ENCODE measurements around the gene FHIT.

The FHIT gene

DNA sequence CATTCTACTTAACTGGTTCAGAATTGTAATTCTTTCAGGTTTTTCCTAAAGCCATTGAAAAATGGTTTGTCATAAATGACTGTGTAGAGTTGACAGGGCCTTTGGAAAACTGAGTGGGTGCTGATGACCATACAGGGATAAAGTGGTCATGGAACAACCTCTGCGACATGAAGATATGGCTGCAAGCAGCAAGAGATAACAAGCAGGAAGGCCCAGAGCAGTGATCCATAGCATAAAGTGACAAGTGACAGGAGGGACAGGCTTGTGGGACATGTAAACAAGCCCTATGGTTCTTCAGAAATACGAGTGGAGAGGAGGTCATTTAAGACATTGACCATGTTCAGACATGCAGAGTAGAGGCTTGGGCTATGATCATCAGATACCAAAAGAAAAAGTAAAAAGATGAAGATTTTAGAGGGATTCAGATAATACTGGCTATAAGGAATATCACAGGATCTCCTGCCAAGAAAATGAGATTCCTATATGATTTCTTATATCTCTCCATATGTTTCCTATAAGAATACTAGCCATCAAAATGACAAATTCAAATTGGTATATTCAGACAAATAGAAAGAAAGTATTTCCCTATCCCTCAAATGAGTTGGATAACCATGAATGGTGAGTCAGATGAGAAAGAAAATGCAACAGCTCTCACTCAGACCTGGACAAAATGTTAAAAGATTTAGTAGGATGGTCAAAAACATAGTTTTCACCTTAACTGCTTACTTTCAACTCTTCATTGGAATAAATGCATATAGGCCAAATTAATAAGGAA lies 1373.8 kb downstream of the FHIT start:
- Histone ChIP-seq H3K9ac (ENCODE audit: low read length in 5 of 5) (no peak overlapping the region), H3K4me3 (ENCODE audit: low read depth in 1 of 5, low read length in 5 of 5) (no peak overlapping the region), H3K27ac (ENCODE audit: low read depth, low read length) (no peak overlapping the region), H3K4me1 (ENCODE audit: control insufficient read depth in 5 of 5, insufficient read depth in 5 of 5, low read length in 5 of 5) (peaks cover 0 to 12% (median 3%) of the 10 kb centered on the region in 5 donors), H3K9me3 (ENCODE audit: control insufficient read depth in 5 of 5, low read length in 5 of 5) (no peaks in the 10 kb centered on the region), H3K27me3 (ENCODE audit: control insufficient read depth in 5 of 5, insufficient read depth in 4 of 5, low read length in 5 of 5) (no peaks in the 10 kb centered on the region), H3K36me3 (ENCODE audit: control insufficient read depth in 5 of 5, insufficient read depth in 5 of 5, low read length in 5 of 5) (no peaks in the 10 kb centered on the region)

DNA sequence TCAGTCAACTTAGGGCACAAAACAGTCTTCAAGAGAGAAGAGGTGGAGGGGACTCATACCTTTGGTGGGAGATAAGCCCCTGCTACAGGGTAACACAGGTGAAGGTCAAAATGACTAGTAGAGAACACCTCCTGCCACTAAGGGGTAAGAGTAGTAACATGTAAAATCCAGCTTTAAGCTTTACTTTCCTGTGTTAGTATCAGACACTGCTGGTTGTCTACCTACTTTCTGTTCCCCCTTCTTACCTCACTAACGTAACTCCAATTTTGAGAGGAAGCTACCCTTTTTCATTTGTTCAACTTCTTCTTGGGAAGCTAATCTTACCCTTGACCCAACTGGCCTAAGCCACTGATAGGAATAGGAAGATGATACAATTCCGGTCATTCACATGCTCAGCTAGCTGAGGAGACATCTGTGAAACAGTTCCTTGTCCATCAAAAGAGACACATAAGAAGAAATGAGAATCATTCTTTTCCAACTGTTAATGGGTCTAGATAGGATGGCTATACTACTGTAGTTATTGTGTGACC lies 1374.7 kb downstream of the FHIT start:
- Histone ChIP-seq H3K27ac (ENCODE audit: low read depth, low read length) (no peak overlapping the region), H3K36me3 (ENCODE audit: control insufficient read depth in 5 of 5, insufficient read depth in 5 of 5, low read length in 5 of 5) (no peaks in the 10 kb centered on the region), H3K9me3 (ENCODE audit: control insufficient read depth in 5 of 5, low read length in 5 of 5) (no peaks in the 10 kb centered on the region), H3K27me3 (ENCODE audit: control insufficient read depth in 5 of 5, insufficient read depth in 4 of 5, low read length in 5 of 5) (no peaks in the 10 kb centered on the region), H3K4me1 (ENCODE audit: control insufficient read depth in 5 of 5, insufficient read depth in 5 of 5, low read length in 5 of 5) (peaks cover 0 to 12% (median 3%) of the 10 kb centered on the region in 5 donors), H3K9ac (ENCODE audit: low read length in 5 of 5) (no peak overlapping the region), H3K4me3 (ENCODE audit: low read depth in 1 of 5, low read length in 5 of 5) (no peak overlapping the region)

DNA sequence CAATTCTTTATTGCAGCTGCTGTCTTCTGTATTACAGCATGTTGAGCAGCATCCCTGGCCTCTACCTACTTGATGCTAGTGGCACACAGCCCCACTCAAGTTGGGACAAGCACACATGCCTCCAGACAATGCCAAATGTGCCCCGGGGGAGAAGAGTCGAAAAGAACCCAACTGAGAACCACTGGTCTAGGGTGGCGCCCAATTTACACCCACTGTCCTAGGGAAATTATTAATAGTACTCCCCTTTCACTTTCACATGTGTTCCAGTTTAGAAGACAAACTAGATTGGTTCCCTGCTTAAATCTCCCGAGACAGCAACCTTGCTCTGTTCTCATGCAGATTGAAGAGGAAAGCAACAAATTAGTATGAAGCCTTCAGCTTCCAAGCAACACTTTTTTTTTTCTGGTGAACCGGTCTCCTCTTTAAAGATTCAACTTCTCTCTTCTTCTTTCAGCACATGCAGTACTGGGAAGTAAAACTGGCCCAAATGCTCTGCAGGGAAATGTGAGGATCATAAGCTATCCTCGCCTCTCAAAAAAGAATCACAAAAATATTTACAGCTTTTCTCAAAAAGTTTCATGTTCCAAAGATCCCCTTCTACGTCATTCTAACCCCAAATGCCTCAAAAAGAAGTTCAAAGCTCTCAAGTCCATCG lies 1377.5 kb downstream of the FHIT start:
- H3K36me3 ChIP-seq (ENCODE audit: control insufficient read depth in 5 of 5, insufficient read depth in 5 of 5, low read length in 5 of 5) = no peaks in the 10 kb centered on the region
- no peaks in the 10 kb centered on the region for H3K9me3 ChIP-seq (ENCODE audit: control insufficient read depth in 5 of 5, low read length in 5 of 5)
- peak overlapping the region in 1 of 5 donors; percentile 3 for H3K4me3 ChIP-seq (ENCODE audit: low read depth in 1 of 5, low read length in 5 of 5)
- no peaks in the 10 kb centered on the region for H3K27me3 ChIP-seq (ENCODE audit: control insufficient read depth in 5 of 5, insufficient read depth in 4 of 5, low read length in 5 of 5)
- H3K4me1 ChIP-seq (ENCODE audit: control insufficient read depth in 5 of 5, insufficient read depth in 5 of 5, low read length in 5 of 5) = peaks cover 0 to 12% (median 3%) of the 10 kb centered on the region in 5 donors
- H3K9ac ChIP-seq (ENCODE audit: low read length in 5 of 5) = no peak overlapping the region
- no peak overlapping the region for H3K27ac ChIP-seq (ENCODE audit: low read depth, low read length)

DNA sequence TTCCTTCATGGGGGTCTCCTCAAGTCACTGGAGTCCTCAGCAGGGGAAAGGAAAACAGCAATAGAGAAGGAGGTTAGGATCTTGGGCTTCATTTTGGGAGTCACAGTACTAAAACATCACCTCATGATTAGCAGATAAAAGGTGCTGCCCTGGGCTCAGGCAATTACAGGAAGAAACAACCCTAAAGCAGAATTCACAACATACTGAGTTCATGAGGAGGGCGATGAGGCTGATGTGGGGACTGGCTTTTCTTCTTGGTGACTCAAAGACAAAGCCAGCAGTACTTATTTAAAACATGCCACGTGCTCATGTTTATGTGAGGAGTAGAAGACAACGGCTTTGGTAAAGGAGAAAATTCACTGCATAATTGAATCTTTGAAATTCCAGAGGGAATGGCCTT lies 1379.1 kb downstream of the FHIT start:
- Histone ChIP-seq H3K27me3 (ENCODE audit: control insufficient read depth in 5 of 5, insufficient read depth in 4 of 5, low read length in 5 of 5) (no peaks in the 10 kb centered on the region), H3K27ac (ENCODE audit: low read depth, low read length) (no peak overlapping the region), H3K4me3 (ENCODE audit: low read depth in 1 of 5, low read length in 5 of 5) (no peak overlapping the region), H3K9ac (ENCODE audit: low read length in 5 of 5) (no peak overlapping the region), H3K36me3 (ENCODE audit: control insufficient read depth in 5 of 5, insufficient read depth in 5 of 5, low read length in 5 of 5) (no peaks in the 10 kb centered on the region), H3K9me3 (ENCODE audit: control insufficient read depth in 5 of 5, low read length in 5 of 5) (no peaks in the 10 kb centered on the region), H3K4me1 (ENCODE audit: control insufficient read depth in 5 of 5, insufficient read depth in 5 of 5, low read length in 5 of 5) (peaks cover 0 to 12% (median 3%) of the 10 kb centered on the region in 5 donors)

DNA sequence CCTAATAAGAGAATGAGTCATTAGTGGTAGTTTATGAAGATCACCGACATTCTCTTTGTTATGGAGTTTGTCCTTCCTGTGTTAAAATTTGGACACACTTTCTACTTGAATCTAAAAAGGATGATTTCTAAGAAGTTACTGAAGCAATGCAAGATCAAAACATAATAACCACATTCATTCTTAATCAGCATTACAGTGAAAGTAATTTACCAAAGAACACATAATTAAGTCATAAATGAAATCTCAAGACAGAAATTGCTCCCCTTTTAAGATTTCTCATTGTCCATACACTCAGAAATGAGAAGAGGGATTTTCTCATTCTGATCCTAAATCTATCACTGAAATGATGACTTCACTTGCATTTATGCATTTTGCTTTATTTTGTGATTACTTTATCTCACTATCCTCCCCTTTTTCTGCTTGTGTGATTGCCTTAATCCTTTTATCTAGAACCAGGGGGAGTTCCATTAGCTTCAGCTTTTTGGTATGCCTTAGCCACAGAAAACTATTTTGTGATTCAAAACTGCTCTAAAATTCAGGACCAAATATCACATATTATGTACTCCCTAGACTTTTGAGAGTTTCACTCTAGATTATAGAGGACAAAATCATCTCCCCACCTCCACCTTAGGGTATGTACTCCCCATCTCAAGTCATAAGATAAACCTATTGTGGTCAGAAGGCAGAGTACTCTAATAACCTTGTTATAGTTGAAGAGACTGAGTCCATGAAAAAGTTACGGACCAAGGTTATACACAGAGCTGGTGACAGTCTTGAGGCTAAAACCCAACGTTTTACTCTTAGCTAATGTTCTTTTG lies 1383.9 kb downstream of the FHIT start:
- H3K4me3 ChIP-seq (ENCODE audit: low read depth in 1 of 5, low read length in 5 of 5) = no peak overlapping the region
- no peaks in the 10 kb centered on the region for H3K9me3 ChIP-seq (ENCODE audit: control insufficient read depth in 5 of 5, low read length in 5 of 5)
- H3K9ac ChIP-seq (ENCODE audit: low read length in 5 of 5) = no peak overlapping the region
- no peaks in the 10 kb centered on the region for H3K27me3 ChIP-seq (ENCODE audit: control insufficient read depth in 5 of 5, insufficient read depth in 4 of 5, low read length in 5 of 5)
- no peaks in the 10 kb centered on the region for H3K4me1 ChIP-seq (ENCODE audit: control insufficient read depth in 5 of 5, insufficient read depth in 5 of 5, low read length in 5 of 5)
- no peaks in the 10 kb centered on the region for H3K36me3 ChIP-seq (ENCODE audit: control insufficient read depth in 5 of 5, insufficient read depth in 5 of 5, low read length in 5 of 5)
- H3K27ac ChIP-seq (ENCODE audit: low read depth, low read length) = no peak overlapping the region

DNA sequence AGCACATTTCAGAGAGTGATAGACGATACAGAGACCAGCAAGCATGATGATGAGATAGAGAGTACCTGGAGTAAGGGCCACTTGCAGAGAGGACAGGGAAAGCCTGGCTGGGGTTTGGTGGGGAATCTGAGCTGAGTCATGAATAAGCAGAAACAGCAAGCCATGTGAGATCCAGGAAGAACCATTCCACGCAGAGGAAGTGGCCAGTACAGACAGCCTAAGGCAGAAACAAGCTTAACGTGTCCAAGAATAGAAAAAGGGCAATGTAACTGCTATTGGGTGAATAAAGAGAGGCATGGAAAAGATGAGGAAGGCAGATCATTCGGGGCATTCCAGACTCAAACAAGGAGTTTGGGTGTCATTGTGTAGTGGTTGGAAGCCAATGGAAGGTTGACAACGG lies 1385.2 kb downstream of the FHIT start:
- Histone ChIP-seq H3K9me3 (ENCODE audit: control insufficient read depth in 5 of 5, low read length in 5 of 5) (no peaks in the 10 kb centered on the region), H3K36me3 (ENCODE audit: control insufficient read depth in 5 of 5, insufficient read depth in 5 of 5, low read length in 5 of 5) (no peaks in the 10 kb centered on the region), H3K4me3 (ENCODE audit: low read depth in 1 of 5, low read length in 5 of 5) (no peak overlapping the region), H3K27ac (ENCODE audit: low read depth, low read length) (no peak overlapping the region), H3K27me3 (ENCODE audit: control insufficient read depth in 5 of 5, insufficient read depth in 4 of 5, low read length in 5 of 5) (no peaks in the 10 kb centered on the region), H3K4me1 (ENCODE audit: control insufficient read depth in 5 of 5, insufficient read depth in 5 of 5, low read length in 5 of 5) (no peaks in the 10 kb centered on the region), H3K9ac (ENCODE audit: low read length in 5 of 5) (no peak overlapping the region)

DNA sequence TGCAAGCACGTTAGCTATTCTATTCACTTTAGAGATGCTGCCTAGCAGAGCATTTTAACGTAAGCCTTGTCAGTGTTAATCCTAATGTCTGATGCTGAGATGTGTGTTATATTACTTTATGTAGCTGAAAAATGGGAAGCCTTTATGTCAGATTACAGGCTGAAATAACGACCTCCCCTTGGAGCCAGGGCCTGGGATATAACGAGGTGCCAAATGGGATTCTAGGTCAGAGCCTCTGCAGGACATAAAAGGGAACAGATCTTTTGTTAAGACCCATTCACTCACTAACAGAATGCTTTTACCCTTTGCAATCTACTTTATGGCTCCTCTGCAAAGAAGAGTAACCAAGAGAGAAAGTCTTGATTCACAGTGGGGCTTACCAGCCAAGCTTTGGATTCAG lies 1385.9 kb downstream of the FHIT start:
- no peaks in the 10 kb centered on the region for H3K36me3 ChIP-seq (ENCODE audit: control insufficient read depth in 5 of 5, insufficient read depth in 5 of 5, low read length in 5 of 5)
- no peak overlapping the region for H3K9ac ChIP-seq (ENCODE audit: low read length in 5 of 5)
- H3K27me3 ChIP-seq (ENCODE audit: control insufficient read depth in 5 of 5, insufficient read depth in 4 of 5, low read length in 5 of 5) = no peaks in the 10 kb centered on the region
- no peaks in the 10 kb centered on the region for H3K9me3 ChIP-seq (ENCODE audit: control insufficient read depth in 5 of 5, low read length in 5 of 5)
- H3K4me3 ChIP-seq (ENCODE audit: low read depth in 1 of 5, low read length in 5 of 5) = no peak overlapping the region
- no peak overlapping the region for H3K27ac ChIP-seq (ENCODE audit: low read depth, low read length)
- no peaks in the 10 kb centered on the region for H3K4me1 ChIP-seq (ENCODE audit: control insufficient read depth in 5 of 5, insufficient read depth in 5 of 5, low read length in 5 of 5)

DNA sequence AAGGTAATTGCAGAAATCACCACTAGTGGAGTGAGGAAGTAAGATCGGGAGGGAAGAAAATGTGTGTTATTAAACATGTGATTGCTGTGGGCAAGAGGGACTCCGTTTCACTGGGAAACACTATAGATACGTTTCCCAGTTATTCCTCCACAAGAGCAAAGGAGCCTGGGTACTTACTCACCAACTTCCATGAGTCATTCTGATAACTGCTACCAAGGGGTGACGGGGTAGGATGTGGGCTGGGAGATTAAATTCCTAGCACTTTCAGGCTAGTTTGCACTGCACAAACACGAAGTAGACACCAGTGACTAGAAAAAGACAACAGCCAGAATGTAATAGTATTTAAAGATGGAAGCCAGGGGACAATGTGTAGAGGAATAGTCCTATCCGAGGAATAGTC lies 1388.6 kb downstream of the FHIT start:
- Histone ChIP-seq H3K27me3 (ENCODE audit: control insufficient read depth in 5 of 5, insufficient read depth in 4 of 5, low read length in 5 of 5) (no peaks in the 10 kb centered on the region), H3K27ac (ENCODE audit: low read depth, low read length) (no peak overlapping the region), H3K9ac (ENCODE audit: low read length in 5 of 5) (no peak overlapping the region), H3K9me3 (ENCODE audit: control insufficient read depth in 5 of 5, low read length in 5 of 5) (no peaks in the 10 kb centered on the region), H3K4me3 (ENCODE audit: low read depth in 1 of 5, low read length in 5 of 5) (no peak overlapping the region), H3K36me3 (ENCODE audit: control insufficient read depth in 5 of 5, insufficient read depth in 5 of 5, low read length in 5 of 5) (no peaks in the 10 kb centered on the region), H3K4me1 (ENCODE audit: control insufficient read depth in 5 of 5, insufficient read depth in 5 of 5, low read length in 5 of 5) (peaks cover 0 to 3% (median under 1%) of the 10 kb centered on the region in 5 donors)

DNA sequence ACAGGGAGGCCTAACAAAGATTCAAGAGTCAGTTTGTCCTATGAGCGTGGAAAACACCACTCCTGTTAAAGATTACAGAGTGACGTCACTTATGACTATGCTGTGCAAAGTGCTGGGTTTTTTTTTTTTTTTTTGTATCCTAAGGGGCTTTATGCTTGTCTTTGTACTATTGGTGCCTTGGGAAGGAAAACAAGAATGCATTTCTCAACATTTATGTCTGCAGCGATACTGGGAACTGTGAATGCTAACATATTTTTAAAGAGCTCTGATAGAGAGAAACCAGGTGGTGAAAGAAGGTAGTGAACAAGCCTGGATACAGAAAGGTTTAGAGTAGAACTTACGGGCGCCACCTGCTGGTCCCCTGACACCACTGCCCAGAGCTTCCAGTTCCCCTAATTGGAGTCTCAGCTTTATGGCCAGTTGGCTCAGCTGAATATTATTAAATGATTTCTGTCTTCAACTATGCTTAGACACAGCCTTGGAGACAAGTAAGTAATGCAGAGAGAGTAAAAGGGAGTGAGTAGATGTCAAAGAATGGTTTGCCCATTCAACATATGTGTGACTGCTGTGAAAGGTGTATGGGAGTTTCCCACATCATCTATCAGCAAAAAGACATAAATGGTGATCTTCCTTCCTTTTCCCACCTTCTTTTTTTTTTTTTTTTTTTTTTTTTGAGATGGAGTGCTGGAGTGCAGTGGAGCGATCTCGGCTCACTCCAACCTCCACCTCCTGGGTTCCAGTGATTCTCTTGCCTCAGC lies 1393.5 kb downstream of the FHIT start:
- H3K4me1 ChIP-seq (ENCODE audit: control insufficient read depth in 5 of 5, insufficient read depth in 5 of 5, low read length in 5 of 5) = peaks cover 0 to 7% (median 3%) of the 10 kb centered on the region in 5 donors
- no peak overlapping the region for H3K9ac ChIP-seq (ENCODE audit: low read length in 5 of 5)
- H3K27ac ChIP-seq (ENCODE audit: low read depth, low read length) = no peak overlapping the region
- H3K27me3 ChIP-seq (ENCODE audit: control insufficient read depth in 5 of 5, insufficient read depth in 4 of 5, low read length in 5 of 5) = no peaks in the 10 kb centered on the region
- H3K36me3 ChIP-seq (ENCODE audit: control insufficient read depth in 5 of 5, insufficient read depth in 5 of 5, low read length in 5 of 5) = no peaks in the 10 kb centered on the region
- H3K4me3 ChIP-seq (ENCODE audit: low read depth in 1 of 5, low read length in 5 of 5) = no peak overlapping the region
- H3K9me3 ChIP-seq (ENCODE audit: control insufficient read depth in 5 of 5, low read length in 5 of 5) = peaks cover 0 to 2% (median 0%) of the 10 kb centered on the region in 5 donors
